GM12801 (cell line): ENCODE data around the gene YBX2.

Experiments used
- TF ChIP-seq, protein P1 (sequence below): IDR thresholded peaks from one replicate; pipeline ENCODE4 v1.5.1; 2011; ENCODE audit warnings: control low read depth; ENCODE audit not compliant: insufficient read length; ENCODE audit errors: extremely low read depth

The YBX2 gene

DNA sequence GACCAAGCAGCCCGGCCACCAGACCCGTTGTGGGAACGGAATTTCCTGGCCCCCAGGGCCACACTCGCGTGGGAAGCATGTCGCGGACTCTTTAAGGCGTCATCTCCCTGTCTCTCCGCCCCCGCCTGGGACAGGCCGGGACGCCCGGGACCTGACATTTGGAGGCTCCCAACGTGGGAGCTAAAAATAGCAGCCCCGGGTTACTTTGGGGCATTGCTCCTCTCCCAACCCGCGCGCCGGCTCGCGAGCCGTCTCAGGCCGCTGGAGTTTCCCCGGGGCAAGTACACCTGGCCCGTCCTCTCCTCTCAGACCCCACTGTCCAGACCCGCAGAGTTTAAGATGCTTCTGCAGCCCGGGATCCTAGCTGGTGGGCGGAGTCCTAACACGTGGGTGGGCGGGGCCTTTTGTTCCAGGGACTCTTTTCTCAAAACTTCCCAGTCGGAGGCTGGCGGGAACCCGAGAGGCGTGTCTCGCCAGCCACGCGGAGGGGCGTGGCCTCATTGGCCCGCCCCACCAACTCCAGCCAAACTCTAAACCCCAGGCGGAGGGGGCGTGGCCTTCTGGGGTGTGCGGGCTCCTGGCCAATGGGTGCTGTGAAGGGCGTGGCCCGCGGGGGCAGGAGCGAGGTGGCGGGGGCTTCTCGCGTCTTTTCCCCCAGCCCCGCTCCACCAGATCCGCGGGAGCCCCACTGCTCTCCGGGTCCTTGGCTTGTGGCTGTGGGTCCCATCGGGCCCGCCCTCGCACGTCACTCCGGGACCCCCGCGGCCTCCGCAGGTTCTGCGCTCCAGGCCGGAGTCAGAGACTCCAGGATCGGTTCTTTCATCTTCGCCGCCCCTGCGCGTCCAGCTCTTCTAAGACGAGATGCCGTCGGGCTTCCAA is 13.1 kb downstream of the YBX2 start, which contains the start of gene SLC2A4:
Gene SLC2A4, plus strand, starts transcription at position 645 of the 879 bp plus-strand sequence. Its CDS starts 217 bp downstream, at position 862.
- TF ChIP-seq, protein P1, sequence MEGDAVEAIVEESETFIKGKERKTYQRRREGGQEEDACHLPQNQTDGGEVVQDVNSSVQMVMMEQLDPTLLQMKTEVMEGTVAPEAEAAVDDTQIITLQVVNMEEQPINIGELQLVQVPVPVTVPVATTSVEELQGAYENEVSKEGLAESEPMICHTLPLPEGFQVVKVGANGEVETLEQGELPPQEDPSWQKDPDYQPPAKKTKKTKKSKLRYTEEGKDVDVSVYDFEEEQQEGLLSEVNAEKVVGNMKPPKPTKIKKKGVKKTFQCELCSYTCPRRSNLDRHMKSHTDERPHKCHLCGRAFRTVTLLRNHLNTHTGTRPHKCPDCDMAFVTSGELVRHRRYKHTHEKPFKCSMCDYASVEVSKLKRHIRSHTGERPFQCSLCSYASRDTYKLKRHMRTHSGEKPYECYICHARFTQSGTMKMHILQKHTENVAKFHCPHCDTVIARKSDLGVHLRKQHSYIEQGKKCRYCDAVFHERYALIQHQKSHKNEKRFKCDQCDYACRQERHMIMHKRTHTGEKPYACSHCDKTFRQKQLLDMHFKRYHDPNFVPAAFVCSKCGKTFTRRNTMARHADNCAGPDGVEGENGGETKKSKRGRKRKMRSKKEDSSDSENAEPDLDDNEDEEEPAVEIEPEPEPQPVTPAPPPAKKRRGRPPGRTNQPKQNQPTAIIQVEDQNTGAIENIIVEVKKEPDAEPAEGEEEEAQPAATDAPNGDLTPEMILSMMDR = no peak

DNA sequence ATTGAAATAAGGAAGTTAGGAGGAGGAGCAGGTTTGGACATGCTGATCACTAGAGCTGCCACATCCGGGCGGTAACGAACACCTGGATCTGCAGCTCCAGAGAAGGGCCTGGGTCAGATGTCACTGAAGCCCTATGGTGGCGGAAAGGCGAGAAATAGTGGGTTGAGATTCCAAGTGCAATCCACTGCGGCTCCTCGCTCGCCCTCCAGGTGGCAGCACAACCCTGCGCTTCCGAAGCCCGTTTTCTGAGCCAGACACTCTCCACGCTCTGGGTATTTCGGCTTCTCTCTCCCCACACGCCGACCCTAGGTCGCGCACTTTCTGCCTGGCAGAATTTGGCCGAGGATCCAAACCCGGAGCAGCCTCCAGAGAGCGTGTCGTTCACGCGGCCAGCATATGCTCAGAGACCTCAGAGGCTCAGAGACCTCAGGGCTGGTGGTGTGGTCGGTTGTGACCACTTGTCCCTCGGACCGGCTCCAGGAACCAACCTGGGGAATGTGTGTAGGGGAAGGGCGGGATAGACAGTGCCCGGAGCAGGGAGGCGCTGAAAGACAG is 13.8 kb downstream of the YBX2 start:
- TF ChIP-seq, protein P1 = no peak

DNA sequence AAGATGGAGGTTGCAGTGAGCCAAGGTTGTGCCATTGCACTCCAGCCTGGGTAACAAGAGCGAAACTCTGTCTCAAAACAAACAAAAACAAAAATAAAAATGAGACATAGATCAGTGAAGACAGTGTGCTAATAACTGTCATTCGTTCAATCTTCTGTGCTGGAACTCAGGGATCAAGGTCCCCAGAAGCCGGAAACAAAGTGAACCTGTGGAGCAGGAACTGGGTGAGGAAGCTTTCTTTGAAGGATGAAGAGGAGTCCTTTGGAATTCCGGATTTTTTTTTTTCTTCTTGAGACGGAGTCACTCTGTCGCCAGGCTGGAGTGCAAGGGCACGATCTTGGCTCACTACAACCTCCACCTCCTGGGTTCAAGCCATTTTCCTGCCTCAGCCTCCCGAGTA is 15.0 kb downstream of the YBX2 start:
- TF ChIP-seq, protein P1 = no peak

GRCh38 chr17:7266784-7267183 is 27.7 kb downstream of the YBX2 start:
- TF ChIP-seq, protein P1 = no peak

- TF ChIP-seq, protein P1 = no peak
These were observed 30.7 kb downstream of the YBX2 start for GRCh38 chr17:7263801-7264078.

DNA sequence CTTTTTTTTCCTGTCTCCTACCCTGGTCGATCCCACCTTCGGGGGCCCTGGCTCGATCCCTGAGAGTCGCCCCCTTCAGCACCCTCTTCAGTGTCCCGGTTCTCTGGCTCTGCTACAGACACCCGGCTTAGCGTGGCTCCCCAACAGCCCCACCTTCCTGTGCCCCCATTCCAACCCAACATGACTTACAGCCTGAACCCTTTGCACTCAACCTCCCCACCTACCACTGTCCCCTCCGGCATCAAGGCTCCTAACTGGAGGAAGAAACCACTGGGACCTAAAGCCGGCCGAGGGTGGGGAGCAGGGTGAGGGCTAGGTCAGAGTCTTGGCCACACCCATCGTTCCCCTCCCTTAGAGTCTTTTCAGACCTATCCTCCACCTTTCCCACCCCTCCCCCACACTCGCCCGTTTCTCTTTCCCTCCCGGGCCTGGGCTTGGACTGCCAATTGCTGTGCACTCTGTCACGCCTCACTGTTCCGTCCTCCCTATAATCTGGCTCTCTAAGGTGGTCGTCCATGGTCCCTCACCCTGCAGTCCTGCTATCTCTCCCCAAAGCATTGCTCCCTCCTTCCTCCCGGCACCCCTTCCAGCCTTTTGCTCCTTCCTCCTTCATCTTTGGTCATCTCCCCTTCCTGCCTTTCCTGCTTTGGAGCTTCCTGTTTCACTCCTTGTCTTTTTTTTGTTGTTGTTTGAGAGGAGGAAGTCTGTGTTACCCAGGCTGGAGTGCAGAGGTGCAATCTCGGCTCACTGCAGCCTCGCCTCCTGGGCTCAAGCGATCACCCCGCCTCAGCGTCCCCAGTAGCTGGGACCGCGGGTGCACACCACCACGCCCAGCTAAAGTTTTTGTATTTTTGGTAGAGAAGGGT is 31.3 kb downstream of the YBX2 start:
- TF ChIP-seq, protein P1 = no peak

- TF ChIP-seq, protein P1 = no peak
These were observed 32.1 kb downstream of the YBX2 start, which contains the start of gene CLDN7 for GRCh38 chr17:7262192-7262934. Gene CLDN7 (minus strand): TSS chr17:7262478. CDS start chr17:7262043, 435 bp downstream.
